GM12875 (cell line): Measurements from ENCODE around the gene SGK1.
"Not testable (repeated sequence)": the region's sequence is repeated elsewhere in the genome, so short reads cannot be mapped to it uniquely, and the experiment has no call there.

Experiments used
- H3K4me3 ChIP-seq: one replicate; pipeline ENCODE4 v1.5.1; 2011; ENCODE audit warnings: low read depth, low read length, control low read depth
- TF ChIP-seq, protein P1 (sequence below): IDR thresholded peaks from 2 replicates; pipeline ENCODE4 v1.5.1; 2011; ENCODE audit warnings: low read depth, mild to moderate bottlenecking, control low read depth, inconsistent platforms, low read length, moderate library complexity, borderline replicate concordance; ENCODE audit not compliant: insufficient read depth

Gene SGK1

DNA sequence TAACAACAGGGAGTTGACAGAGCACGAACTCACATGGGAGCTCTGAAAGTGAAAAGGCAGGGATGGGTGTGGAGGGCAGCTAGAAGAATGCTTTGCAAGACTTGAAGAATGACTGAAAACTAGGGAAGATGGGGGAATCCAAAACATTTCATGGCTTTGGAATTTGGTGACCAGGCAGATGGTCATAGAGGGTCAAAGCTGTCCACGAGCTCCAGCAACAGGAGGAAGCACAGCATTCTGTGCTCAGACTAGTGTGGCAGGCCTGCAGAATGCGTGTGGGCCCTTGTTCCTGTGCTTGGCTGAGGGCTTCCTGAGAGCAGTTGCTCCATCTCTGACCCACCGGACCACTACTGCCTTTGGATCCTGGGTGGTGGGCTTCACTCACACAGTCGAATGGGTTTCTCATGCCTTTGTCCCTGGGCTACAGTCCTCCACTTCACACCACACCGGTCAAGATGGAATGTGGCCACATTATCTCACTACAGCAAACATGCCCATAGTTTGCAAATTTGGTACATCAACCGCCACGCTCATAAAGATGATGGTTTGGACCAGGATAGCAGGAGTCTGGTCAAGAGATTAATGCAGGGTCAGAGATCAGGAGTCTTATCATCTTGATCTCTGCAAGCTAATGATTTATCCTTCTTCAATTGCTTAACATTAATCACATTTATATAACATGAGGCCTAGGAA is 100.7 kb downstream of the SGK1 start:
- TF ChIP-seq, protein P1, sequence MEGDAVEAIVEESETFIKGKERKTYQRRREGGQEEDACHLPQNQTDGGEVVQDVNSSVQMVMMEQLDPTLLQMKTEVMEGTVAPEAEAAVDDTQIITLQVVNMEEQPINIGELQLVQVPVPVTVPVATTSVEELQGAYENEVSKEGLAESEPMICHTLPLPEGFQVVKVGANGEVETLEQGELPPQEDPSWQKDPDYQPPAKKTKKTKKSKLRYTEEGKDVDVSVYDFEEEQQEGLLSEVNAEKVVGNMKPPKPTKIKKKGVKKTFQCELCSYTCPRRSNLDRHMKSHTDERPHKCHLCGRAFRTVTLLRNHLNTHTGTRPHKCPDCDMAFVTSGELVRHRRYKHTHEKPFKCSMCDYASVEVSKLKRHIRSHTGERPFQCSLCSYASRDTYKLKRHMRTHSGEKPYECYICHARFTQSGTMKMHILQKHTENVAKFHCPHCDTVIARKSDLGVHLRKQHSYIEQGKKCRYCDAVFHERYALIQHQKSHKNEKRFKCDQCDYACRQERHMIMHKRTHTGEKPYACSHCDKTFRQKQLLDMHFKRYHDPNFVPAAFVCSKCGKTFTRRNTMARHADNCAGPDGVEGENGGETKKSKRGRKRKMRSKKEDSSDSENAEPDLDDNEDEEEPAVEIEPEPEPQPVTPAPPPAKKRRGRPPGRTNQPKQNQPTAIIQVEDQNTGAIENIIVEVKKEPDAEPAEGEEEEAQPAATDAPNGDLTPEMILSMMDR, result no peak
- no peak overlapping the region for H3K4me3 ChIP-seq

- no peak overlapping the region for H3K4me3 ChIP-seq
- TF ChIP-seq, protein P1, result no peak
These were observed 101.5 kb downstream of the SGK1 start for GRCh38 chr6:134216301-134217010.

DNA sequence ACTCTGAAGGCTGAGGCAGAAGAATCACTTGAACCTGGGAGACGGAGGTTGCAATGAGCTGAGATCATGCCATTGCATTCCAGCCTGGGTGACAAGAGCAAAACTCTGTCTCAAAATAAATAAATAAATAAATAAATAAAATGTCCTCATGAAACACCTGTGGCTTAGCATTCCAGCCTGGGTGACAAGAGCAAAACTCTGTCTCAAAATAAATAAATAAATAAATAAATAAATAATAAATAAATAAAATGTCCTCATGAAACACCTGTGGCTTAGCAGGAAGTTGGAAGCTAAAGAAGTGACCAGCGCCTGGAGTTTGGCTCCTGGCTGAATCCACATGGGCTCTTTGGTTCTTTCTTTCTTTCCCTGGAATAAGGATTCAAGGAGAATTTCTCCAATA is 104.5 kb downstream of the SGK1 start:
- not testable (repeated sequence) for H3K4me3 ChIP-seq

DNA sequence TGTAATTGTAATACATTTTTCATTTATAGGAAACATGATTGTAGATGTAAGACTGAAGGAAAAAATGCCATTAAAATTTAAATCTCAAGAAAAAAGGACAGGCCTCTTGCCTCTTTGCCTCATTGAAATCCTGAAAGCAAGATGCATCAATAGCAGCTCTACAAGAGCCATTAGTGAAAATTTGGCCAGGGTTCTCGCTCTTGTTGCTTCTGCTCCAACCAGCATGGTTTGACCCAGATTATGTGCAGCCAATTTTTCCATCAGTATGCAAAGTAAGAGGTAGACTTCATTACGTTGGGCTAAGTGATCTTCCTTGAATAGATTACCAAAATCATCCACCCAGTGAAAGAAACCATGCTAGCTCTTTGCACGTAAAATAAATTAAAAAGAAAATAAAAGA is 106.6 kb downstream of the SGK1 start:
- TF ChIP-seq, protein P1, result no peak
- H3K4me3 ChIP-seq, result no peak overlapping the region

DNA sequence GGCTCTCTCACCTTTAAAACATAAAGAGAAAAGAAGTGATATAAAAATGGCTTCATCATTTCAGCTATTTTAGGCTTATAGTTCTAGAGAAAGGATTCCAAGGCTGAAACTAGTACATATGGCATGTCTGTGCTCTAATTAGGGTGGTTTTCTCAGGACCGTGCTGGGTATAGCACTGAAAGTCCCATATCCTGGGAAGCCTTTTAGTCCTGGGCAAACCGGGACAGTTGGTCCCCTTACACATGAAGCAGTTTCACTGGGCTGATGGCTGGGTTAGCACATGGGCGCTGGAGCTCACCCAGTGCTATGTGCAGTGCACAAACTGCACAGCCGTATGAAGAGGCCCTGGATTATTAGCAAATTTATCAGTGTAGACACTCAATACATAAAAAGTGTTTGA is 110.5 kb downstream of the SGK1 start:
- no peak overlapping the region for H3K4me3 ChIP-seq
- TF ChIP-seq, protein P1, result no peak

GRCh38 chr6:134205366-134205765 is 112.5 kb downstream of the SGK1 start:
- no peak overlapping the region for H3K4me3 ChIP-seq
- TF ChIP-seq, protein P1, result no peak

GRCh38 chr6:134204759-134205158 is 113.2 kb downstream of the SGK1 start:
- H3K4me3 ChIP-seq, result not testable (repeated sequence)

DNA sequence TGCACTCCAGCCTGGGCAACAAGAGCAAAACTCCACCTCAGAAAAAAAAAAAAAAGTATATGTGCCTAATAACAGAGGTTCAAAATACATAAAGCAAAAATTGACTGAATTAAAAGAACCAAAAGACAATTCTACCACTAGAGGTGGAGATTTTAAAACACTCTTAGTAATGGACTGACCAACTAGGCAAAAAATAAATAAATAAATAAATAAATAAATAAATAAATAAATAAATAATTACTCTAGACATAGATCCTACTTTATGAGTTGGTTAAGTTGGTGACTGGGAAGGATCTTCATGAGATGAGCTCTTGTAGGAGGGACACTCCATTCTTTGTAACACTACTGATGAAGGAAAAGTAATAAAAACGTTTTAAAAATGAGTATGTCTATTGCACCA is 113.9 kb downstream of the SGK1 start:
- H3K4me3 ChIP-seq, result no peak overlapping the region
- TF ChIP-seq, protein P1, result no peak
